GM06990 (cell line): ENCODE data around the gene MTA2.

Experiments used
- DNase-seq: peaks from one replicate; pipeline ENCODE4 v3.0.0-alpha.2; 2011; ENCODE audit not compliant: insufficient read length; ENCODE audit errors: extremely low read depth
- H3K27me3 ChIP-seq: replicated peaks from 2 replicates; pipeline ENCODE4 v1.6.0; 2011; ENCODE audit warnings: low read length; ENCODE audit not compliant: control insufficient read depth, insufficient read depth
- H3K36me3 ChIP-seq: 2 replicates; pipeline ENCODE4 v1.5.1; 2011; ENCODE audit warnings: low read length; ENCODE audit not compliant: control insufficient read depth, insufficient read depth
- H3K4me3 ChIP-seq: replicated peaks from 2 replicates; pipeline ENCODE4 v1.5.1; 2011; ENCODE audit warnings: low read depth, mild to moderate bottlenecking, control low read depth, low read length
- TF ChIP-seq, protein P1 (sequence below): IDR thresholded peaks from 2 replicates; pipeline ENCODE4 v1.5.1; 2011; ENCODE audit warnings: low read length, control low read depth, mild to moderate bottlenecking, inconsistent platforms; ENCODE audit not compliant: insufficient read depth, poor library complexity, severe bottlenecking

The MTA2 gene

DNA sequence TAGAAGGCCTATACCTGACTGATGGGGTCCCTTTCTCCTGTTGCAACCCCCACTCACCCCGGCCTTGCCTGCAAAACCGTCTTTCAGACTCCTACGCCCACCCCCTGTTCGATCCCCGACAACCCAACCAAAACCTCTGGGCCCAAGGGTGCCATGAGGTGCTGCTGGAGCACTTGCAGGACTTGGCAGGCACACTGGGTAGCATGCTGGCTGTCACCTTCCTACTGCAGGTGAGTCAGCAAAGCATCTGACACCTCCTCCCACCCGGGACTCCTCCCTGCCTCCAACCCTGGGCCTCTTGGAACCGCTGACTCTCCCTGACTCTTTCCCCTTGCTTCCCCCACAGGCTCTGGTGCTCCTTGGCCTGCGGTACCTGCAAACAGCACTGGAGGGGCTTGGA lies 12.6 kb upstream of the MTA2 start:
- no peak for DNase-seq
- peaks cover 7% of the 10 kb centered on the region for H3K36me3 ChIP-seq
- no peaks in the 10 kb centered on the region for H3K27me3 ChIP-seq
- TF ChIP-seq, protein P1, sequence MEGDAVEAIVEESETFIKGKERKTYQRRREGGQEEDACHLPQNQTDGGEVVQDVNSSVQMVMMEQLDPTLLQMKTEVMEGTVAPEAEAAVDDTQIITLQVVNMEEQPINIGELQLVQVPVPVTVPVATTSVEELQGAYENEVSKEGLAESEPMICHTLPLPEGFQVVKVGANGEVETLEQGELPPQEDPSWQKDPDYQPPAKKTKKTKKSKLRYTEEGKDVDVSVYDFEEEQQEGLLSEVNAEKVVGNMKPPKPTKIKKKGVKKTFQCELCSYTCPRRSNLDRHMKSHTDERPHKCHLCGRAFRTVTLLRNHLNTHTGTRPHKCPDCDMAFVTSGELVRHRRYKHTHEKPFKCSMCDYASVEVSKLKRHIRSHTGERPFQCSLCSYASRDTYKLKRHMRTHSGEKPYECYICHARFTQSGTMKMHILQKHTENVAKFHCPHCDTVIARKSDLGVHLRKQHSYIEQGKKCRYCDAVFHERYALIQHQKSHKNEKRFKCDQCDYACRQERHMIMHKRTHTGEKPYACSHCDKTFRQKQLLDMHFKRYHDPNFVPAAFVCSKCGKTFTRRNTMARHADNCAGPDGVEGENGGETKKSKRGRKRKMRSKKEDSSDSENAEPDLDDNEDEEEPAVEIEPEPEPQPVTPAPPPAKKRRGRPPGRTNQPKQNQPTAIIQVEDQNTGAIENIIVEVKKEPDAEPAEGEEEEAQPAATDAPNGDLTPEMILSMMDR = no peak
- H3K4me3 ChIP-seq = no peak overlapping the region

DNA sequence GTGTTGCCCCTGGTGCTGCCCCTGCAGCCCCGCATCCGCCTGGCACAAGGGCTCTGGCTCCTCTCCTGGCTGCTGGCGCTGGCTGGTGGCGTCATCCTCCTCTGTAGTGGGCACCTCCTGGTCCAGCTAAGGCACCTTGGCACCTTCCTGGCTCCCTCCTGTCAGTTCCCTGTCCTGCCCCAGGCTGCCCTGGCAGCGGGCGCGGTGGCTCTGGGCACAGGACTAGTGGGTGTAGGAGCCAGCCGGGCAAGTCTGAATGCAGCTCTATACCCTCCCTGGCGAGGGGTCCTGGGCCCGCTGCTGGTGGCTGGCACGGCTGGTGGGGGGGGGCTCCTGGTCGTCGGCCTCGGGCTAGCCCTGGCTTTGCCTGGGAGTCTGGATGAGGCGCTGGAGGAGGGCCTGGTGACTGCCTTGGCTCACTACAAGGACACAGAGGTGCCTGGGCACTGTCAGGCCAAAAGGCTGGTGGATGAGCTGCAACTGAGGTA lies 11.7 kb upstream of the MTA2 start:
- TF ChIP-seq, protein P1 = no peak
- no peak for DNase-seq
- H3K36me3 ChIP-seq = peaks cover 7% of the 10 kb centered on the region

DNA sequence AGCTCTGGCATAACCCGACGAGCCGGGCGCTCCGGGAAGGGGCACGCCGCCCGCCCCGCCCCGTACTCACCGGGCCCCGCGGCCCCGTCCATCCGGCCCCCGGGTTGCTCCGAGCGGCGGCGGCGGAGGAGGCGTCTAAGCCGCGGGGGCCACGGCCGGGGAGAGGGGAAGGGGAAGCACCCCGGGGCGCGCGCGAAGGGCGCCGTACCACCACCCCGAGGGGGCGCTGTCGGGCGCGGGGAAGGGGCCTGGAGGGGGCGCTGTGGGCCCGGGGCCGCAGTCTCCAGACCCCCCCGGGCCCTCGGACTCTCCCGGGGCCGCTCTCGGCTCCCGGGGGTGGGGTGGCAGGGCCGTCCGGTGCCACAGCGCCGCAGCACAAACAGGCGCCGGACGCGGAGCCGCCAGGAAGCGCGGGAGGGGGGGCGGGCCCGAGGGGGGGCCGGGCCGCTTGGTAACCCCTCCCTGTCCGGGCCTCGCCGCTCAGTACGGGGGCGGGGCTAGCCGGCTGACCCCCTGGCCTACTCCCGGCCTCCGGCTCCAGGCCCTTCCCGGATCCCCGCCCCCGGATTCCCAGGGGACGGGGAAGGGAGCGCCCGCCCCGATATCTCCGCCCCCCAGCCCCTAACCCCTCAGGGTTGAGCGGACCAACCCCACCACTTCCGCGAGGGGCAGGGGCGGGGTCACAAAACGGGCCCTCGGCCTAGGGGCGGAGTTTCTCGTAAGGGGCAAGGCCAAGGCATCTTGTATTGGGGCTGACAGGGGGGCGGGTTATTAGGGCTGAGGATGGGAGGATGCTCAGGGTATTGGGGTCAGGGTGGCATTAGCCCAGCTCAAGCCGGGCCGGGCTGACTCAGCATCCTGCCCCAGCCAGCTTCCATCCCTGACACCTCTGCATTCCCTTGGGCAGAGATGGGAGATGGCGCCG lies 11.0 kb upstream of the MTA2 start, which contains the start of the genes EML3 and ROM1:
Gene EML3, minus strand, starts transcription at position 410 of the 925 bp plus-strand sequence. Its CDS starts 318 bp downstream, at position 92.
Gene ROM1, plus strand, starts transcription at position 892 of the 925 bp plus-strand sequence. Its CDS starts 25 bp downstream, at position 917.
- DNase-seq = peak; percentile 90
- peak within 1 kb of the TSS; percentile 84 for H3K4me3 ChIP-seq
- H3K36me3 ChIP-seq = peaks cover 7% of the 10 kb centered on the region
- no peaks in the 10 kb centered on the region for H3K27me3 ChIP-seq
- TF ChIP-seq, protein P1 = peak; percentile 79

More for the DNA sequence above, 11.7 kb upstream of the MTA2 start:
- Histone ChIP-seq H3K27me3 (no peaks in the 10 kb centered on the region), H3K4me3 (peak overlapping the region; percentile 84)

DNA sequence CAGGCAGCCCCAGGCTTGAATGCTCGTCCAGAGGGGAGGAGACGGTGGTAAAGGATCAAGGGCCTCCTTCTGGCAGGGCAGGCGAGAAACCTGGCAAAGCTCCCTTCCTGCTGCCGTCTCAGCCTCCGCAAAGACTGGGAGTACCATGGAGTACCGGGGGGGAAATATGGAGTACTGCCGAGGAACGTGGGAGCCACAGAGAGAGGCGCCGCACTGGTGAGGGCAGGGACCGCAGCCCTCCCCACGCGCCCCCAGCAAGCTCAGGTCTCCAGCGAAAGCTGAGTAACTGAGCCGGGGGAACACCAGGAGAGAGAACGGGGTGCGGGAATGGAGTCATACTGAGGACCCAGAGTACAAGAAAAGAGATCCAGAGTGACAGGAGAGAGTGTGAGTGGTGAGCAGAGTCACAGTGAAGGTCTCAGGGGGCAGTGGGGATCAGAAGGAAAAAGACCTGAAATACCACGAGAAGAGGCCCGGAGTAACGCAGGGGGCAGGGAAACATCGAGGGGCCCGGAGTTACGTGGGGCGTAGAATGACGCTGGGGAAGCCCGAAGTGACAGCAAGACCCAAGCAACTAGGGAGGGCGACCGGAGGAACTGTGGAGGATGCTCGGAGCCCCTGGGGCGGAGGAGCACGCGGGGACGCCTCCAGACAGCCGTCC lies 10.2 kb upstream of the MTA2 start:
- Histone ChIP-seq H3K36me3 (peaks cover 5% of the 10 kb centered on the region), H3K4me3 (peak overlapping the region; percentile 84), H3K27me3 (no peaks in the 10 kb centered on the region)
- TF ChIP-seq, protein P1 = no peak
- DNase-seq = peak; percentile 75

DNA sequence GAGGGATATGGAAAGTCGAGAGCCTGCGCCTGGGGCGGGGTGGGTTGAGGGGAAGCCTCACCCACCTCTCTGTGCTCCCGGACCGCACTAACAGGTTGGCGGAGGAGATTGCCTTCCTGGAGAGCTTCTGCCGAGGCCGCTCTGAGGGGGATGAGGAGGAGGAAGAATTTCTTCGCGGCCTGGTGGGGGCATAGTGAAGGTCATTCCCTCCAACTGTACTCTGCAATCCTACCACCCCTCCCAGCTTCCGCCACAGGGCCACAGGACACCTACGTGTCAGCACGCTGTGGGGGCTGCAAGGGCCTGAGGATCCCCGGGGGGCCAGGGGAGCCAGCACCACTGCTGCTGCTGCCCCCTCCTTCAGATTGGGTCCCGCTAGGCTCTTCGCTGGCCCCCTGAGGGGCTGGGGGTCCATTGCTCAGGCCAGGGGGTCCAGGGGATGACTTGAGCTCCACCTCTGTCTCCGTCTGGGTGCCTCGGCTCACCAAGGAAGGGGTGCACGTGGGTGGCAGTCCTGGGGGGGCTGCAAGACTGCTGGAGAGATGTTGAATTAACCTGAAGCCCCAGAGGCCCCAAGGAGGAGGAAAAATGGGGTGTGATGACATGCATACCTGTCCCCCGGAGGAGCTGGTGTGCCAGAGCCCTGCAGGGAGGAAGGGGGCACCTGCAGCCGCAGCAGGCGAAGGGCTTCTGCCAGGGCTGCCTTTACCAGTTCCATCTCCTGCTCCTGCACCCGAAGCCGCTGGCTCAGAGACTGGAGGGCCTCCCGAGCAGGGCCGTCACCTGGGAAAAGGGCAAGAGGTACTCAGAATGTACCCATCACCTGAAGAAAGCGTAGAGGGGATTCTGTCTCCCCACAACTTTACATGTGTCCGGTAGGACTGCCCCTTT lies 9.4 kb upstream of the MTA2 start:
- TF ChIP-seq, protein P1 = no peak
- Histone ChIP-seq H3K4me3 (peak overlapping the region; percentile 84), H3K27me3 (no peaks in the 10 kb centered on the region), H3K36me3 (peaks cover 2% of the 10 kb centered on the region)
- DNase-seq = no peak
